Naive thymus-derived CD8-positive, alpha-beta T cell (primary cell): ENCODE data around the gene LRPAP1. TPM values are rescaled to one million over a fixed set of nuclear protein-coding genes. Genes with fewer than 3 reads are reported as not detected.
"Not testable (repeated sequence)": the region's sequence is repeated elsewhere in the genome, so short reads cannot be mapped to it uniquely, and the experiment has no call there.

Experiments used
- ATAC-seq, 2 donors: fragments of 150-1000 bp; cut with Tn5 transposase in 1 of 2; sonication (Bioruptor Pico), chemical (Tn5 transposase) in 1 of 2; 1 replicate in 1 of 2; 2 replicates in 1 of 2; pipeline ENCODE4 v1.10.0; 2021; ENCODE audit warnings: mild to moderate bottlenecking in 2 of 2, moderate library complexity in 2 of 2
- POLR2A ChIA-PET: fragments of 350-600 bp; sonication (Branson Sonifier 250); formaldehyde crosslinking; loops from one replicate; lab custom pipeline; 2021; ENCODE audit warnings: antibody characterized with exemption; lab: Charles Lee
- DNase-seq, 10 donors: peaks; one replicate each; pipeline versions ENCODE4 v3.0.0 to v3.0.0-alpha.2; 2020 to 2022
- H3K27ac Mint-ChIP-seq, 10 donors: one replicate each; pipeline ENCODE4 v1.8.0; 2020 to 2022; ENCODE audit warnings: mild to moderate bottlenecking in 10 of 10, mixed read lengths in 10 of 10, moderate library complexity in 4 of 10, inconsistent platforms in 1 of 10
- H3K27me3 Mint-ChIP-seq, 5 donors: one replicate each; pipeline ENCODE4 v1.8.0; 2021 to 2022; ENCODE audit warnings: mixed read lengths in 5 of 5
- H3K36me3 Mint-ChIP-seq, 3 donors: one replicate each; pipeline ENCODE4 v1.8.0; 2020 to 2022; ENCODE audit warnings: mixed read lengths in 3 of 3, mild to moderate bottlenecking in 2 of 3, inconsistent platforms in 1 of 3
- H3K4me1 Mint-ChIP-seq, 4 donors: one replicate each; pipeline ENCODE4 v1.8.0; 2021 to 2022; ENCODE audit warnings: mixed read lengths in 4 of 4
- H3K4me3 Mint-ChIP-seq, 10 donors: one replicate each; pipeline ENCODE4 v1.8.0; 2020 to 2022; ENCODE audit warnings: mild to moderate bottlenecking in 10 of 10, mixed read lengths in 10 of 10, moderate library complexity in 6 of 10, inconsistent platforms in 1 of 10
- H3K9me3 Mint-ChIP-seq, 9 donors: one replicate each; pipeline ENCODE4 v1.8.0; 2020 to 2022; ENCODE audit warnings: mixed read lengths in 9 of 9, mild to moderate bottlenecking in 3 of 9, inconsistent platforms in 1 of 9, moderate library complexity in 1 of 9
- polyA plus RNA-seq, 3 donors: library from polyadenylated mRNA; unstranded; fragments of 300-500 nt; fragmentation: Illumina TruSeq; gene quantifications; one replicate each; pipeline ENCODE4 v1.2.3, GENCODE V29; 2021
- total RNA-seq, 8 experiments: library from RNA in 2 of 8; stranded (reverse) in 2 of 8; gene quantifications; one replicate each; pipeline ENCODE4 v1.2.3 and lab custom pipeline; 2021 to 2026

The LRPAP1 gene
- total and polyA plus RNA-seq, 5 experiments from 2014 or later: 82.0 to 126 (median 113) TPM

GRCh38 chr4:3511601-3512000, 20.6 kb downstream of the LRPAP1 start:
- ATAC-seq, H3K27me3 Mint-ChIP-seq, H3K4me3 Mint-ChIP-seq, H3K27ac Mint-ChIP-seq, H3K4me1 Mint-ChIP-seq, H3K9me3 Mint-ChIP-seq, DNase-seq, POLR2A ChIA-PET: not testable (repeated sequence)
- H3K36me3 Mint-ChIP-seq: peaks cover 4 to 78% (median 39%) of the 10 kb centered on the region in 3 donors

GRCh38 chr4:3511187-3511586, 21.0 kb downstream of the LRPAP1 start:
- no peak for ATAC-seq
- Mint-ChIP-seq H3K4me3 (no peak overlapping the region), H3K36me3 (peaks cover 4 to 80% (median 40%) of the 10 kb centered on the region in 3 donors), H3K4me1 (peaks cover 0 to 5% (median 2%) of the 10 kb centered on the region in 4 donors), H3K9me3 (no peaks in the 10 kb centered on the region), H3K27ac (no peak overlapping the region), H3K27me3 (no peaks in the 10 kb centered on the region)
- no peak for DNase-seq
- POLR2A ChIA-PET: no interaction called here

GRCh38 chr4:3510481-3510880, 21.7 kb downstream of the LRPAP1 start:
- POLR2A ChIA-PET: no interaction called here
- Mint-ChIP-seq H3K9me3 (no peaks in the 10 kb centered on the region), H3K4me1 (peaks cover 0 to 5% (median under 1%) of the 10 kb centered on the region in 4 donors), H3K27me3 (no peaks in the 10 kb centered on the region), H3K4me3 (no peak overlapping the region), H3K27ac (no peak overlapping the region), H3K36me3 (peaks cover 4 to 81% (median 40%) of the 10 kb centered on the region in 3 donors)
- ATAC-seq (no peak), DNase-seq (no peak)

- H3K4me3 Mint-ChIP-seq: no peak overlapping the region
- H3K27ac Mint-ChIP-seq: no peak overlapping the region
- H3K4me1 Mint-ChIP-seq: peaks cover 1 to 10% (median 4%) of the 10 kb centered on the region in 4 donors
- peaks cover 4 to 77% (median 36%) of the 10 kb centered on the region in 3 donors for H3K36me3 Mint-ChIP-seq
- DNase-seq (no peak), ATAC-seq (no peak)
- no peaks in the 10 kb centered on the region for H3K27me3 Mint-ChIP-seq
- POLR2A ChIA-PET: no interaction called here
- H3K9me3 Mint-ChIP-seq: no peaks in the 10 kb centered on the region
Observed at GRCh38 chr4:3508542-3508941, 23.7 kb downstream of the LRPAP1 start.

GRCh38 chr4:3505231-3505630, 27.0 kb downstream of the LRPAP1 start:
- H3K4me1 Mint-ChIP-seq: peaks cover 4 to 19% (median 8%) of the 10 kb centered on the region in 4 donors
- H3K36me3 Mint-ChIP-seq: peaks cover 0 to 54% (median 15%) of the 10 kb centered on the region in 3 donors
- no peak for DNase-seq
- ATAC-seq: no peak
- no peak overlapping the region for H3K4me3 Mint-ChIP-seq
- H3K27ac Mint-ChIP-seq: no peak overlapping the region
- POLR2A ChIA-PET: no interaction called here
- H3K9me3 Mint-ChIP-seq: no peaks in the 10 kb centered on the region
- no peaks in the 10 kb centered on the region for H3K27me3 Mint-ChIP-seq

- no peaks in the 10 kb centered on the region for H3K27me3 Mint-ChIP-seq
- no peak overlapping the region for H3K4me3 Mint-ChIP-seq
- peaks cover 0 to 44% (median 9%) of the 10 kb centered on the region in 3 donors for H3K36me3 Mint-ChIP-seq
- no peaks in the 10 kb centered on the region for H3K9me3 Mint-ChIP-seq
- H3K4me1 Mint-ChIP-seq: peaks cover 4 to 17% (median 8%) of the 10 kb centered on the region in 4 donors
- H3K27ac Mint-ChIP-seq: peak overlapping the region in 3 of 10 donors; percentile 7 to 73 (median 27)
- DNase-seq: no peak
- no peak for ATAC-seq
- POLR2A ChIA-PET: no interaction called here
Observed at GRCh38 chr4:3502941-3503936, 29.0 kb downstream of the LRPAP1 start.

GRCh38 chr4:3501825-3502425, 30.3 kb downstream of the LRPAP1 start:
- Mint-ChIP-seq H3K4me1 (peaks cover 4 to 14% (median 8%) of the 10 kb centered on the region in 4 donors), H3K36me3 (peaks cover 0 to 32% (median 5%) of the 10 kb centered on the region in 3 donors), H3K27ac (peak overlapping the region in 2 of 10 donors; percentile 48 to 49), H3K9me3 (no peaks in the 10 kb centered on the region), H3K27me3 (peaks cover 0 to under 1% (median 0%) of the 10 kb centered on the region in 5 donors), H3K4me3 (no peak overlapping the region)
- no peak for ATAC-seq
- POLR2A ChIA-PET: no interaction called here
- no peak for DNase-seq

- Mint-ChIP-seq H3K9me3 (no peaks in the 10 kb centered on the region), H3K27me3 (peaks cover 0 to 2% (median 0%) of the 10 kb centered on the region in 5 donors), H3K27ac (peak overlapping the region in 1 of 10 donors; percentile 48), H3K4me1 (peaks cover 4 to 14% (median 8%) of the 10 kb centered on the region in 4 donors), H3K4me3 (no peak overlapping the region), H3K36me3 (peaks cover 0 to 26% (median 3%) of the 10 kb centered on the region in 3 donors)
- POLR2A ChIA-PET: no interaction called here
- ATAC-seq (no peak), DNase-seq (no peak)
Observed at GRCh38 chr4:3501126-3501824, 30.9 kb downstream of the LRPAP1 start.

- no peak for ATAC-seq
- H3K4me1 Mint-ChIP-seq: peaks cover 4 to 14% (median 8%) of the 10 kb centered on the region in 4 donors
- no peak for DNase-seq
- H3K4me3 Mint-ChIP-seq: peak overlapping the region in 1 of 10 donors; percentile 38
- peaks cover 0 to 8% (median 0%) of the 10 kb centered on the region in 5 donors for H3K27me3 Mint-ChIP-seq
- H3K36me3 Mint-ChIP-seq: peaks cover 0 to 20% (median 3%) of the 10 kb centered on the region in 3 donors
- no peak overlapping the region for H3K27ac Mint-ChIP-seq
- POLR2A ChIA-PET: no interaction called here
- H3K9me3 Mint-ChIP-seq: no peaks in the 10 kb centered on the region
Observed at GRCh38 chr4:3500634-3501101, 31.6 kb downstream of the LRPAP1 start.

GRCh38 chr4:3500111-3500510, 32.1 kb downstream of the LRPAP1 start:
- H3K4me3 Mint-ChIP-seq: no peak overlapping the region
- H3K4me1 Mint-ChIP-seq: peaks cover 4 to 14% (median 7%) of the 10 kb centered on the region in 4 donors
- ATAC-seq (no peak), DNase-seq (no peak)
- POLR2A ChIA-PET: no interaction called here
- H3K9me3 Mint-ChIP-seq: no peaks in the 10 kb centered on the region
- peaks cover 0 to 16% (median 3%) of the 10 kb centered on the region in 3 donors for H3K36me3 Mint-ChIP-seq
- H3K27me3 Mint-ChIP-seq: peaks cover 0 to 11% (median 1%) of the 10 kb centered on the region in 5 donors
- H3K27ac Mint-ChIP-seq: peak overlapping the region in 1 of 10 donors; percentile 62

GRCh38 chr4:3499710-3500109, 32.5 kb downstream of the LRPAP1 start:
- H3K27me3 Mint-ChIP-seq: peaks cover 0 to 15% (median 1%) of the 10 kb centered on the region in 5 donors

GRCh38 chr4:3498901-3499510, 33.2 kb downstream of the LRPAP1 start:
- Mint-ChIP-seq H3K36me3 (peaks cover 0 to 10% (median 3%) of the 10 kb centered on the region in 3 donors), H3K9me3 (no peaks in the 10 kb centered on the region), H3K4me3 (no peak overlapping the region), H3K27me3 (peaks cover 0 to 19% (median 1%) of the 10 kb centered on the region in 5 donors), H3K4me1 (peaks cover 4 to 12% (median 7%) of the 10 kb centered on the region in 4 donors), H3K27ac (no peak overlapping the region)
- ATAC-seq: no peak
- POLR2A ChIA-PET: no interaction called here
- no peak for DNase-seq

More at GRCh38 chr4:3499710-3500109, 32.5 kb downstream of the LRPAP1 start:
- no peak for DNase-seq
- Mint-ChIP-seq H3K4me3 (no peak overlapping the region), H3K4me1 (peaks cover 4 to 14% (median 7%) of the 10 kb centered on the region in 4 donors), H3K36me3 (peaks cover 0 to 15% (median 3%) of the 10 kb centered on the region in 3 donors), H3K27ac (no peak overlapping the region), H3K9me3 (no peaks in the 10 kb centered on the region)
- ATAC-seq: no peak
- POLR2A ChIA-PET: no interaction called here
